Neutrophil (primary cell): ENCODE results near the gene GNAT1.

ENCODE experiments used
- H3K27ac ChIP-seq: fragments of 200-600 bp; sonication (generic); 2 replicates; pipeline ENCODE4 v1.5.1; 2016; ENCODE audit warnings: mild to moderate bottlenecking, moderate library complexity
- H3K27me3 ChIP-seq: fragments of 200-600 bp; sonication (generic); 2 replicates; pipeline ENCODE4 v1.6.0; 2016; ENCODE audit warnings: mild to moderate bottlenecking
- H3K36me3 ChIP-seq: fragments of 200-600 bp; sonication (generic); 2 replicates; pipeline ENCODE4 v1.5.1; 2017
- H3K4me1 ChIP-seq, 2 experiments: fragments of 200-600 bp in 1 of 2; sonication (generic) in 1 of 2; 1 replicate in 1 of 2; 2 replicates in 1 of 2; pipeline versions ENCODE4 v1.5.1 to v1.6.1; 2013 to 2016; ENCODE audit warnings: low read depth in 1 of 2, low read length in 1 of 2, mild to moderate bottlenecking in 1 of 2, moderate library complexity in 1 of 2; ENCODE audit not compliant: control insufficient read depth in 1 of 2, insufficient read depth in 1 of 2
- H3K4me3 ChIP-seq, 2 experiments: fragments of 200-600 bp in 1 of 2; sonication (generic) in 1 of 2; 1 replicate in 1 of 2; 2 replicates in 1 of 2; pipeline ENCODE4 v1.5.1; 2013 to 2016; ENCODE audit warnings: low read depth in 1 of 2, low read length in 1 of 2, mild to moderate bottlenecking in 1 of 2, moderate library complexity in 1 of 2
- H3K9me3 ChIP-seq: fragments of 200-600 bp; sonication (generic); 2 replicates; pipeline ENCODE4 v1.5.1; 2016
- TF ChIP-seq, protein P1 (sequence below): fragments of 200-600 bp; sonication (generic); IDR thresholded peaks from 2 replicates; pipeline ENCODE4 v1.5.1; 2016; ENCODE audit warnings: antibody characterized with exemption

Gene GNAT1

DNA sequence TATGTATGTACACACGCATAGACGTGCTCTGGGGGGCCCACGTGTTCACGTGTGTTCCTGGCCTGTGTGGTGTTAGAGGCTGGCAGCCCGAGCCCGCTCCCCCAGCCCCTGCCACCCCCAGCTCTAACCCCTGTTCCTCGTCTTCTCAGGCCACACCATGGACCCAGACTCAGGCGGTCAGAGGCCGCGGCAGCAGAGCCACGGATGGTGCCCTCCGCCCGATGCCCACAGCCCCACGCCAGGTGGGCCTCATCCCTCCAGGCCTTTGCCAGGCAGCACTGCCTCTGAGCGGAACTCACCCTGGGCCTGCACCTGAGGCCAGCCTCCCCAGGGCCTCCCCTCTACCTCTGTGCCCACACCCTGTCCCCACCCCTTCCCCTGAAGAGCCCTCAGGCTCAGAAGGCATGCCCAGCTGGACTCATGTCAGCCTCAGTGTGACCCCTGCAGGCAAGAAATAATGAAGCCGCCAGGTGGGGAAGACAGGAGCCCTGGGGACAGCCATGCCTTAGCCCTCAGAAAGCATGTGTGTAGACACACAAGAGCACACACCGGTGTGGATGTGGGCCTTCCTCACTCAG is 16.4 kb upstream of the GNAT1 start:
- Histone ChIP-seq H3K9me3 (no peaks in the 10 kb centered on the region), H3K27me3 (no peaks in the 10 kb centered on the region), H3K27ac (no peak overlapping the region), H3K4me3 (no peak overlapping the region), H3K36me3 (no peaks in the 10 kb centered on the region), H3K4me1 (peaks cover 0 to 4% of the 10 kb centered on the region in 2 experiments)
- TF ChIP-seq, protein P1, sequence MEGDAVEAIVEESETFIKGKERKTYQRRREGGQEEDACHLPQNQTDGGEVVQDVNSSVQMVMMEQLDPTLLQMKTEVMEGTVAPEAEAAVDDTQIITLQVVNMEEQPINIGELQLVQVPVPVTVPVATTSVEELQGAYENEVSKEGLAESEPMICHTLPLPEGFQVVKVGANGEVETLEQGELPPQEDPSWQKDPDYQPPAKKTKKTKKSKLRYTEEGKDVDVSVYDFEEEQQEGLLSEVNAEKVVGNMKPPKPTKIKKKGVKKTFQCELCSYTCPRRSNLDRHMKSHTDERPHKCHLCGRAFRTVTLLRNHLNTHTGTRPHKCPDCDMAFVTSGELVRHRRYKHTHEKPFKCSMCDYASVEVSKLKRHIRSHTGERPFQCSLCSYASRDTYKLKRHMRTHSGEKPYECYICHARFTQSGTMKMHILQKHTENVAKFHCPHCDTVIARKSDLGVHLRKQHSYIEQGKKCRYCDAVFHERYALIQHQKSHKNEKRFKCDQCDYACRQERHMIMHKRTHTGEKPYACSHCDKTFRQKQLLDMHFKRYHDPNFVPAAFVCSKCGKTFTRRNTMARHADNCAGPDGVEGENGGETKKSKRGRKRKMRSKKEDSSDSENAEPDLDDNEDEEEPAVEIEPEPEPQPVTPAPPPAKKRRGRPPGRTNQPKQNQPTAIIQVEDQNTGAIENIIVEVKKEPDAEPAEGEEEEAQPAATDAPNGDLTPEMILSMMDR: no peak

DNA sequence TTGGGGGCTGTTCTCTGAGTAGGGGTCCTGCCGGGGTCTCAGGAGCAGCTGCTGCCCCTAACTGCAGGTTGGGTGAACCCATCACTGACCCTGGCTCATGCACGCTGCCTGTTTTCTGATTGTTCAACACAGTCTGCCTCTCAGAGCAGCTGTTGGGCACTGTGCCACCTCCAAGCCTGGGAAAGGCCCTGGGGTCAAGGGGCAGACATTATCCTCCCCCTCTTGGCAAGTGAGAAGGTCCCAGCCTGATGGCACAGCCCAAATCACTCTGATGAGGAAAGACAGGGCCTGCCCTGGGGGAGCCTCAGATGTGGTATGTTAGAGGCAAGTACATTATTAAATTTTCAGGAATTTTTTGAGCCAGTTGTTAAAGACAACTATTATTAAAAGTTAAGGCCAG is 14.1 kb upstream of the GNAT1 start:
- Histone ChIP-seq H3K36me3 (no peaks in the 10 kb centered on the region), H3K27ac (no peak overlapping the region), H3K9me3 (no peaks in the 10 kb centered on the region), H3K27me3 (no peaks in the 10 kb centered on the region), H3K4me1 (peaks cover 0 to 4% of the 10 kb centered on the region in 2 experiments), H3K4me3 (no peak overlapping the region)
- TF ChIP-seq, protein P1: no peak

DNA sequence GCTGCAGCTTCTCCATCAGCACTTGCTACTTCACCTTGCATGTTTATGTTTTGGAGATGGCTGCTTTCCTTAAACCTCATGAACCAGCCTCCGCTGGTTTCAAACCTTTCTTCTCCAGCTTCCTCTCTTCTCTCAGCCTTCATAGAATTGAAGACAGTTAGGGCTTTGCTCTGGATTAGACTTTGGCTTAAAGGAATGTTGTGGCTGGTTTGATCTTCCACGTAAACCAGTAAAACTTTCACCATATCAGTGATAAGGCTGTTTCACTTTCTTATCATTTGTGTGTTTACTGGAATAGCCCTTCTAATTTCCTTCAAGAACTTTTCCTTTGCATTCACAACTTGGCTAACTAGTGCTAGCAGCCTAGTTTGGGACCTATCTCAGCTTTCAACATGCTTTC is 11.7 kb upstream of the GNAT1 start:
- Histone ChIP-seq H3K27me3 (no peaks in the 10 kb centered on the region), H3K27ac (no peak overlapping the region), H3K36me3 (no peaks in the 10 kb centered on the region), H3K4me3 (no peak overlapping the region), H3K4me1 (no peaks in the 10 kb centered on the region), H3K9me3 (no peaks in the 10 kb centered on the region)
- TF ChIP-seq, protein P1: no peak

DNA sequence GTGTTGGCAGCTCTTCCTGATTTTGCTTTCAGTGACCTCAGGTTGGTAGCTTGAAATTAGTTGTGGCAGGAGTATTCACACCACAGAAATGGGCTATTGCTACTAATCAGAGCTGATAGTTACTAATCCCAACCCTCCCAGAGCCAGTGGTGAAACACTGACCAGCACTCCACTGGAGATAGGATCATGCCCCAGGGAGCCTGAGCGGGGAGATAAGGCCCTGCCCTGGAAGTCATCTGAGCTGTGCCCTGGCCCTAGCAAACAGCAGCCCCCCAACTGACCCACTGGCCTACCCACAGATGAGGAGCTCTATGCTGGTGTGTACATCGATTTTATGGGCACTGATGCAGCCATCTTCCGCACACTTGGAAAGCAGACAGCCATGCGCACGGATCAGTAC is 9.4 kb upstream of the GNAT1 start:
- TF ChIP-seq, protein P1: no peak
- no peaks in the 10 kb centered on the region for H3K4me1 ChIP-seq
- no peaks in the 10 kb centered on the region for H3K9me3 ChIP-seq
- H3K27me3 ChIP-seq: no peaks in the 10 kb centered on the region
- H3K36me3 ChIP-seq: no peaks in the 10 kb centered on the region
- H3K4me3 ChIP-seq: no peak overlapping the region
- no peak overlapping the region for H3K27ac ChIP-seq

DNA sequence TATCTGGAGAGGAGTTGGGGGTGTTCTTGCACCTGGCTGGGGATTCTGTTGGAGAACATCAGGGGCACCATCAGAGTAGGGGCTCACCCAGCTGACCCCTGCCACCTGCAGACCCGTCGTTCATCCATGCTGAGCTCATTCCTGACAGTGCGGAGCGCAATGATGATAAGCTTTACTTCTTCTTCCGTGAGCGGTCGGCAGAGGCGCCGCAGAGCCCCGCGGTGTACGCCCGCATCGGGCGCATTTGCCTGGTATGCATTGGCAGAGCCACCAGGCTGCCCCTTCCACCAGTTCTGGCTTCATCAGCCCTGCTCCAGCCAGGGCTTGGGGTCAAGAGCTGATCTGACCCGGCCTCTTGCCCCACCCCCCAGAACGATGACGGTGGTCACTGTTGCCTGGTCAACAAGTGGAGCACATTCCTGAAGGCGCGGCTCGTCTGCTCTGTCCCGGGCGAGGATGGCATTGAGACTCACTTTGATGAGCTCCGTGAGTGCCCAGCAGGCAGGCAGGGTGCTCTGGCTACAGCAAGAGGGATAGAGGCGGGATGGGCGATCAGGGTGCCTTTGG is 8.8 kb upstream of the GNAT1 start:
- Histone ChIP-seq H3K27ac (no peak overlapping the region), H3K36me3 (no peaks in the 10 kb centered on the region), H3K9me3 (no peaks in the 10 kb centered on the region), H3K4me3 (no peak overlapping the region), H3K4me1 (no peaks in the 10 kb centered on the region), H3K27me3 (no peaks in the 10 kb centered on the region)
- TF ChIP-seq, protein P1: no peak
